Measurements from ENCODE around the gene SPEN.

- TF ChIP-seq CTCF (IDR thresholded peaks at IDR 0.05), result no peak
- TF ChIP-seq POLR2A (IDR thresholded peaks at IDR 0.05), result no peak
- no peak for TF ChIP-seq POLR2AphosphoS5 (IDR thresholded peaks at IDR 0.05)
- no peak for TF ChIP-seq EP300 (IDR thresholded peaks at IDR 0.05)
These were observed 84.4 kb downstream of the SPEN start for GRCh38 chr1:15931884-15932283.
